ENCODE results near the gene FAM111A. TPM values are rescaled to one million over a fixed set of nuclear protein-coding genes. Genes with fewer than 3 reads are reported as not detected.

The FAM111A gene
- total and polyA plus RNA-seq, 10 of the 15 experiments (the other 5 are each of a cell fraction or from before 2014, with no cell fraction given), result 26.6 to 95.0 (median 67.5) TPM

GRCh38 chr11:59182457-59183151, 39.9 kb downstream of the FAM111A start (continued):
- TF ChIP-seq RBBP5 (conservative IDR thresholded peaks at IDR 0.05) (no peak), ZZZ3 (IDR thresholded peaks at IDR 0.05; ENCODE audit: control insufficient read depth, insufficient read length, low read depth) (no peak), RAD21 (IDR thresholded peaks at IDR 0.05; ENCODE audit: insufficient read depth, low read depth, low read length) (peak; percentile 41; the same call in 1 of the 2 replicates)
- TF ChIP-seq, protein P1, sequence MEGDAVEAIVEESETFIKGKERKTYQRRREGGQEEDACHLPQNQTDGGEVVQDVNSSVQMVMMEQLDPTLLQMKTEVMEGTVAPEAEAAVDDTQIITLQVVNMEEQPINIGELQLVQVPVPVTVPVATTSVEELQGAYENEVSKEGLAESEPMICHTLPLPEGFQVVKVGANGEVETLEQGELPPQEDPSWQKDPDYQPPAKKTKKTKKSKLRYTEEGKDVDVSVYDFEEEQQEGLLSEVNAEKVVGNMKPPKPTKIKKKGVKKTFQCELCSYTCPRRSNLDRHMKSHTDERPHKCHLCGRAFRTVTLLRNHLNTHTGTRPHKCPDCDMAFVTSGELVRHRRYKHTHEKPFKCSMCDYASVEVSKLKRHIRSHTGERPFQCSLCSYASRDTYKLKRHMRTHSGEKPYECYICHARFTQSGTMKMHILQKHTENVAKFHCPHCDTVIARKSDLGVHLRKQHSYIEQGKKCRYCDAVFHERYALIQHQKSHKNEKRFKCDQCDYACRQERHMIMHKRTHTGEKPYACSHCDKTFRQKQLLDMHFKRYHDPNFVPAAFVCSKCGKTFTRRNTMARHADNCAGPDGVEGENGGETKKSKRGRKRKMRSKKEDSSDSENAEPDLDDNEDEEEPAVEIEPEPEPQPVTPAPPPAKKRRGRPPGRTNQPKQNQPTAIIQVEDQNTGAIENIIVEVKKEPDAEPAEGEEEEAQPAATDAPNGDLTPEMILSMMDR (IDR thresholded peaks at IDR 0.05 in 2 of 3, conservative IDR thresholded peaks at IDR 0.05 in 1 of 3; ENCODE audit: control insufficient read depth in 2 of 3, extremely low read depth in 1 of 3, insufficient read depth in 1 of 3, low read depth in 3 of 3, low read length in 3 of 3), result peak; percentile 39 to 63 (median 55)

- H3K9ac ChIP-seq (ENCODE audit: control insufficient read depth, insufficient read depth, low read length), result no peak overlapping the region
- ChIA-PET CTCF (interaction anchor here (0.9 to 33.5 kb wide), 6 partner anchors 4 to 432 kb away, joined by 3 to 1180 read pairs (median 4); partner anchors contain the start of genes DTX4, MPEG1 and OSBP), RAD21 (ENCODE audit: unreplicated experiment) (interaction anchor here (0.7 to 3.5 kb wide), 3 partner anchors 10 to 18 kb away, joined by 3 to 21 read pairs (median 4); no protein-coding TSS in a partner anchor), POLR2A (interaction anchor here (2.0 to 2.4 kb wide), 2 partner anchors 10 to 15 kb away, joined by 5 to 9 read pairs; no protein-coding TSS in a partner anchor), SMC1A (ENCODE audit: uncharacterized antibody, unreplicated experiment) (interaction anchor here (6.6 to 14.9 kb wide), 2 partner anchors 10 to 17 kb away, joined by 123 to 155 read pairs; partner anchors contain the start of gene DTX4)
- ATAC-seq, result no peak
- peaks cover 8% of the 10 kb centered on the region; the same call in 2 of the 3 replicates for H3K9me3 ChIP-seq (replicated peaks; ENCODE audit: control insufficient read depth, insufficient read depth, low read length)
- no peak for TF ChIP-seq ASH2L (IDR thresholded peaks at IDR 0.05; ENCODE audit: borderline replicate concordance, low read depth)
- TF ChIP-seq RBBP5 (conservative IDR thresholded peaks at IDR 0.05), result no peak
- no peak for TF ChIP-seq BHLHE40 (IDR thresholded peaks at IDR 0.05; ENCODE audit: borderline replicate concordance in 1 of 2, low read depth in 2 of 2, low read length in 1 of 2)
- TF ChIP-seq MXI1 (IDR thresholded peaks at IDR 0.05; ENCODE audit: low read depth, low read length), result no peak
- TF ChIP-seq RAD21 (IDR thresholded peaks at IDR 0.05; ENCODE audit: insufficient read depth, low read depth, low read length), result no peak
- no peak for TF ChIP-seq PRDM15 (CRISPR knock-in tag; IDR thresholded peaks at IDR 0.05)
- TF ChIP-seq SUZ12 (IDR thresholded peaks at IDR 0.05; ENCODE audit: unreplicated experiment), result no peak
- TF ChIP-seq FOXM1 (IDR thresholded peaks at IDR 0.05; ENCODE audit: low read depth, low read length), result no peak
- TF ChIP-seq RELB (IDR thresholded peaks at IDR 0.05; ENCODE audit: low read depth), result no peak
- TF ChIP-seq SREBF1 (IDR thresholded peaks at IDR 0.05; ENCODE audit: low read length), result no peak
- H3K4me1 ChIP-seq (ENCODE audit: control insufficient read depth, insufficient read depth, low read length), result peaks cover 5% of the 10 kb centered on the region; the same call in 1 of the 2 replicates
- no peak overlapping the region for H2AFZ ChIP-seq (ENCODE audit: control insufficient read depth, low read depth, low read length)
- WGBS (ENCODE audit: insufficient coverage, insufficient replicate concordance, low lambda C conversion rate, missing lambda C conversion rate), result 94% methylated on average over 1 of the region's 1 CpG
- H3K4me2 ChIP-seq (ENCODE audit: control insufficient read depth, insufficient read depth), result no peak overlapping the region
- no peak for DNase-seq (ENCODE audit: low read depth, low spot score)
- FAIRE-seq, result no peak
- no peaks in the 10 kb centered on the region for H3K27me3 ChIP-seq (replicated peaks in 1 of 2; ENCODE audit: control insufficient read depth in 2 of 2, insufficient read depth in 2 of 2, low read length in 1 of 2)
- peaks cover 17% of the 10 kb centered on the region for H3K79me2 ChIP-seq (ENCODE audit: control insufficient read depth, insufficient read depth, low read length)
- intact Hi-C loops (cut with micrococcal nuclease; ENCODE audit: unreplicated experiment) (no loop called here), in situ Hi-C loops (cut with MboI) (loop anchor here (25.0 kb wide), 1 partner anchor 1579 kb away; the partner anchor contains the start of gene MS4A15)
- peaks cover 14 to 20% of the 10 kb centered on the region in 2 experiments; a peak in 3 of 4 replicates for H3K36me3 ChIP-seq (ENCODE audit: control insufficient read depth in 2 of 2, insufficient read depth in 2 of 2, low read length in 1 of 2)
- no TSS peak for BruUV-seq (replicated peaks)
- no peak overlapping the region for H3K27ac ChIP-seq (ENCODE audit: control insufficient read depth, insufficient read depth)
- no peaks in the 10 kb centered on the region for H4K20me1 ChIP-seq (ENCODE audit: control insufficient read depth, insufficient read depth)
- H3K4me3 ChIP-seq, result no peak overlapping the region
Observed at GRCh38 chr11:59183771-59184170, 41.1 kb downstream of the FAM111A start.

All from GM12878 (cell line).